Upper lobe of right lung (tissue), 1 donor: Measurements from ENCODE around the gene PDE2A. TPM values are rescaled to one million over a fixed set of nuclear protein-coding genes. Genes with fewer than 3 reads are reported as not detected.

Experiments used
- ATAC-seq: fragments of 200-7000 bp; cut with Tn5 transposase; one replicate; pipeline ENCODE4 v1.9.1; 2020; ENCODE audit warnings: mild to moderate bottlenecking, moderate library complexity
- DNase-seq: peaks from one replicate; pipeline ENCODE4 v3.0.0-alpha.2; 2020
- H3K27ac ChIP-seq: fragments of 200-600 bp; one replicate; pipeline ENCODE4 v1.8.0; 2022
- H3K27me3 ChIP-seq: fragments of 200-600 bp; one replicate; pipeline ENCODE4 v1.8.0; 2022; ENCODE audit warnings: mild to moderate bottlenecking
- H3K36me3 ChIP-seq: fragments of 200-600 bp; one replicate; pipeline ENCODE4 v1.8.0; 2022
- H3K4me1 ChIP-seq: fragments of 200-600 bp; one replicate; pipeline ENCODE4 v1.8.0; 2022
- H3K4me3 ChIP-seq: fragments of 200-600 bp; one replicate; pipeline ENCODE4 v1.8.0; 2022; ENCODE audit warnings: mild to moderate bottlenecking
- H3K9me3 ChIP-seq: fragments of 200-600 bp; one replicate; pipeline ENCODE4 v1.8.0; 2022
- intact Hi-C: fragments of 100-400 bp; cut with DNase I; formaldehyde crosslinking; loops from one replicate; pipeline ENCODE4 v1.11.0; 2022
- total RNA-seq: library from RNA; stranded (reverse); fragmentation: NEBNext Ultra II Directional; extraction: Animal tissue kit (Norgen Biotek cat#: 25700); gene quantifications from one replicate; pipeline ENCODE4 v1.2.1, GENCODE V29; 2021
- TF ChIP-seq, protein P1 (sequence below): fragments of 200-600 bp; IDR thresholded peaks from one replicate; pipeline ENCODE4 v1.8.0; 2022; ENCODE audit warnings: antibody characterized with exemption
- donor health status: DM: no; HTN: yes; CAD: no; lungs with severe emphysema.

Gene PDE2A
- total RNA-seq, 1 donor from 2014 or later = 27.3 TPM

DNA sequence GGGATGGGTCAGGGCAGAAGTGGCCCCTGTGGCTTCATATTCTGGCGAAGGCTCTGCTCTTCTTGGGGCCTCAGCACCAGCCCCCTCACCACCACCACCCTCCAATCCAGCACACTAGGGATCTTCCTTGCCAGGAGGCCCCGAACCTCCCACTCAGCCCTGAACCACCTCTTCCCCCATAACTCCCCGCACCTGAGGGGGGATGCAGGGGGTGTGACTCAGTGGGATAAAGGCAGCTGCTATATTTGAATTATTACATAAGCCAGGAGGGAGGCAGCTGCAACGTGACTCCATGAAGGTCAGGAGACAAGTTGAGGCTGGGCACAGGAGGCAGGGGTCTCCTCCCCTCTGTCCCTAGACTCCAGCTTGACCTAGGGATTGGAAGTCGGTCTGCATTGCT lies 5.6 kb upstream of the PDE2A start:
- ATAC-seq = no peak
- H3K27ac ChIP-seq = no peak overlapping the region
- peaks cover 25% of the 10 kb centered on the region for H3K27me3 ChIP-seq
- H3K9me3 ChIP-seq = no peaks in the 10 kb centered on the region
- no peak for DNase-seq
- TF ChIP-seq, protein P1, sequence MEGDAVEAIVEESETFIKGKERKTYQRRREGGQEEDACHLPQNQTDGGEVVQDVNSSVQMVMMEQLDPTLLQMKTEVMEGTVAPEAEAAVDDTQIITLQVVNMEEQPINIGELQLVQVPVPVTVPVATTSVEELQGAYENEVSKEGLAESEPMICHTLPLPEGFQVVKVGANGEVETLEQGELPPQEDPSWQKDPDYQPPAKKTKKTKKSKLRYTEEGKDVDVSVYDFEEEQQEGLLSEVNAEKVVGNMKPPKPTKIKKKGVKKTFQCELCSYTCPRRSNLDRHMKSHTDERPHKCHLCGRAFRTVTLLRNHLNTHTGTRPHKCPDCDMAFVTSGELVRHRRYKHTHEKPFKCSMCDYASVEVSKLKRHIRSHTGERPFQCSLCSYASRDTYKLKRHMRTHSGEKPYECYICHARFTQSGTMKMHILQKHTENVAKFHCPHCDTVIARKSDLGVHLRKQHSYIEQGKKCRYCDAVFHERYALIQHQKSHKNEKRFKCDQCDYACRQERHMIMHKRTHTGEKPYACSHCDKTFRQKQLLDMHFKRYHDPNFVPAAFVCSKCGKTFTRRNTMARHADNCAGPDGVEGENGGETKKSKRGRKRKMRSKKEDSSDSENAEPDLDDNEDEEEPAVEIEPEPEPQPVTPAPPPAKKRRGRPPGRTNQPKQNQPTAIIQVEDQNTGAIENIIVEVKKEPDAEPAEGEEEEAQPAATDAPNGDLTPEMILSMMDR = no peak
- H3K4me1 ChIP-seq = peaks cover 6% of the 10 kb centered on the region
- no peak overlapping the region for H3K4me3 ChIP-seq
- intact Hi-C loops = no loop called here
- peaks cover 12% of the 10 kb centered on the region for H3K36me3 ChIP-seq

DNA sequence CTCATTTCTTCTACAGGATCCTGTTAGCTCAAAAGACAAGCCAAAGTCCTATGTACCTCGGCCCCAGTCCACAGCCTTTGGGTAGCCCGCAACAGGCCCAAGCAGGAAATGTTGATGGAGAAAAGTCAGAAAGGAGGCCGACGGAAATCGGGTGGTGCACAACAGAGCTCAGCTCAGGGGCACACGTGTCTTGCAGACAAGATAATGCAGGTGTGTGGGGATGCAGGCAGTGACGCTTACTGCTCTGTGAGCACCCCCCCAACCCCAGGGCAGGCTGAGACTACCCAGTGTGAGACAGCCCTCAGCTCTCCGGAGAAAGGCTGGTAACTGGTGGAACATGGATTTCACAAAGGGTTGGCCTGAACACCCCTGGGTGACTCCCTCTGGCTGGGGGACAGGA lies 4.3 kb upstream of the PDE2A start:
- ATAC-seq (no peak), DNase-seq (no peak)

DNA sequence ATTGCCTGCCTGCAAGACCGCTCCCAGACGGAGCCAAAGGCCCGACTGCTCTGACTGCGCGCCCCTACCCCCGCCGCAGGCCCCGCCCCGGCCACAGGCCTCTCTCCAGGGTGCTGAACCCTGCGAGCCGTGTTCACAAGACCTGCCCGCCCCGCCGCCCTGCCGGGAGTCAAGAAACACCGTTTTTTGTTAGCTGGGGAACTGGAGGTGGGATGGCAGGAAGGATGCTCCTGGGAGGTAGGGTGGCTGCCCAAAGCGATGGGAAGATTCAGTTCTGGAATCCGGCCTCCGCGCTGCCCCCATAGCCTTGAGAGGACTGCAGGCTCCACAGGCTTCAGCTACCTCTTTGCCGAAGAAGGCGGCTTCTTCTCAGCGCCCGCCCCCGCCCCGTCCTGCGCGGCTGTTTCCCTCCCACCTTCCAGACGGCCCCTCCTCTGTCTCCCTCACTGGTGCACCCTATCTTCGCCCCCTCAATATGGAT lies 2.7 kb upstream of the PDE2A start:
- intact Hi-C loops = no loop called here
- peak; percentile 82 for DNase-seq
- H3K4me3 ChIP-seq = no peak overlapping the region
- no peak overlapping the region for H3K27ac ChIP-seq
- ATAC-seq = peak; percentile 55
- no peaks in the 10 kb centered on the region for H3K9me3 ChIP-seq
- no peaks in the 10 kb centered on the region for H3K36me3 ChIP-seq
- TF ChIP-seq, protein P1 = no peak
- H3K4me1 ChIP-seq = no peaks in the 10 kb centered on the region
- H3K27me3 ChIP-seq = peaks cover 48% of the 10 kb centered on the region

More for the DNA sequence above, 4.3 kb upstream of the PDE2A start:
- H3K36me3 ChIP-seq = no peaks in the 10 kb centered on the region
- H3K27ac ChIP-seq = no peak overlapping the region
- TF ChIP-seq, protein P1 = no peak
- H3K4me1 ChIP-seq = no peaks in the 10 kb centered on the region
- intact Hi-C loops = no loop called here
- peaks cover 39% of the 10 kb centered on the region for H3K27me3 ChIP-seq
- H3K4me3 ChIP-seq = no peak overlapping the region
- no peaks in the 10 kb centered on the region for H3K9me3 ChIP-seq

DNA sequence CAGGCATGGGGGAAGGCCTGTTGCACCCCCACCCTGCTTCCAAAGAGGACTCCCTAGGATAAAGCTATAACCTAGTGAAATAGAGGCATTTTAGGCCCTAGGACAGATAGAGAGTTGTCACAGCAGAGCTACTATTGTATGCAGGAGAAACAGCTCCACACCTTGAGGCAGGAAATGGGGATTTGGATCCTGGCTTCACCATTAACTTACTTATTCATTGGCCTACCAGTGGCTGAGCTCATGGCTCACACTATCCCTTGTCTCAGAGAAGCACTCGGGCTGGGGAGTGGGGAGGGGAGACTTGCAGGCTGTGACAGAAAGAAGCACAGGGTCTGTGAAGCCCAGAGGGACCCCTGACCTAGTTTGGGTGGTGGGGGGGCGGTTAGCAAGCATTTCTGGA lies 999 bp upstream of the PDE2A start:
- Histone ChIP-seq H3K9me3 (no peaks in the 10 kb centered on the region), H3K36me3 (no peaks in the 10 kb centered on the region), H3K27ac (no peak overlapping the region), H3K4me3 (no peak overlapping the region), H3K27me3 (peaks cover 51% of the 10 kb centered on the region), H3K4me1 (no peaks in the 10 kb centered on the region)
- ATAC-seq = no peak
- DNase-seq = no peak
- TF ChIP-seq, protein P1 = no peak
- intact Hi-C loops = no loop called here

DNA sequence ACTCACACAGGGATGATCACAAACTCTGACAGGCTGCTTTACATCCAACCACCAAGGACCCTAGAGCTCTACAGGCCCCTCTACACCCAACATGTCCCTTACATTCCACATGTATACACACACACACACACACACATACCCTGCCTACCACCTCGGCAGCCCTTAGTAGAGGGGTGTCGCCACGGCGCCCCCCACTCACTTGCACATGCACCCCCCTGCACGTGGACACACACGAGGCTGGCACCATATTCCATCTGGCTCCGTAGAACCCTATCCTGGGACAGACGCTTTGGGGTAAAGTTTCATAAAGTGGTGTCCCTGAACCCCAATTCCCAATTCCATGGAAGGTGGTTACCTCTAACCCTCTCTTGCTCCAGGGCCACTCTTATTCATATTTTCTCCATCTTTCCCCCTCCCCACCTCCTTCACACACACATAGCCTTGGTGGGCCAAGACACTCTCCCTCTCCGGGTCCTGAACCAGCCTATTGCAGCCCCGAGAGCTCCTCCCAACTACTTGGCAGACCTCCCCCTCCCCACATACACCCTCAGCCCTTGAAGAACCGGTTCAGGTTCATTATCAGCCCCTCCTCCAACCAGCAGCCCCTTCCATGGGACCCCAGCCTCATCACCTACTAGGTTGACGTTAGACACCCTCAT lies 809 bp downstream of the PDE2A start:
- no peaks in the 10 kb centered on the region for H3K36me3 ChIP-seq
- TF ChIP-seq, protein P1 = no peak
- H3K9me3 ChIP-seq = no peaks in the 10 kb centered on the region
- no peak overlapping the region for H3K4me3 ChIP-seq
- no peaks in the 10 kb centered on the region for H3K4me1 ChIP-seq
- peaks cover 51% of the 10 kb centered on the region for H3K27me3 ChIP-seq
- intact Hi-C loops = no loop called here
- H3K27ac ChIP-seq = no peak overlapping the region
- DNase-seq (no peak), ATAC-seq (no peak)
